ENCODE measurements around the gene ROBO1. TPM values are rescaled to one million over a fixed set of nuclear protein-coding genes. Genes with fewer than 3 reads are reported as not detected.

Gene ROBO1
- total and polyA plus RNA-seq, 2 of the 8 experiments (the other 6 are each of a cell fraction or from before 2014, with no cell fraction given): 51.4 to 91.0 TPM

DNA sequence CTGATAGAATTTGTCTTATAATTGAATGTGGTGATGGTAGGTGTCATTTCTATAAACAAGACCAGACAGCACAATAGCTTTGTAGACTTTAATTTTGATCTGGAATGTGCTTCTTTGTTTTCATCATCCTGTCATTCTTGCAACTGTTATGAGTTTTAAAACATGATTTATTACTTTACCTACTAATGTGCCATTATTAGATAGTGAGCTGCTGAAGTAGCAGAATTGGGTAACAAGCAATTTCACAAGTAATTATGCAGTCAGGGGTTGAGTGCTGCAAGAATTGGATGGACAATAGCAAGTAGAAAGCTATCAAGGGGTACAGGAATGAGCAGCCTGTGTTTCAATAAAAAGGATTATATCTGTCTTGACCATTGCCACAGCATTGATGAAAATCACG, 975.6 kb downstream of the ROBO1 start (continued):
- no peak for TF ChIP-seq RNF2 (IDR thresholded peaks at IDR 0.05; ENCODE audit: borderline replicate concordance, low read depth, low read length, missing control alignments, poor library complexity, severe bottlenecking)
- no peak for TF ChIP-seq MAFK (IDR thresholded peaks at IDR 0.05; ENCODE audit: low read depth, low read length)
- TF ChIP-seq POLR2A (IDR thresholded peaks at IDR 0.05; ENCODE audit: control extremely low read depth in 1 of 2, low read depth in 2 of 2, low read length in 2 of 2): no peak
